Activated naive CD8-positive, alpha-beta T cell treated with anti-CD3 and anti-CD28 coated beads, Interleukin-2, amount 50 U/mL, for 24 hours (primary cell): ENCODE data around the gene RABEP2.
"Not testable (repeated sequence)": the region's sequence is repeated elsewhere in the genome, so short reads cannot be mapped to it uniquely, and the experiment has no call there.

Experiments used
- ATAC-seq: fragments of 150-1000 bp; cut with Tn5 transposase; one replicate; pipeline ENCODE4 v1.10.0; 2021
- DNase-seq: peaks from one replicate; pipeline ENCODE4 v3.0.0; 2021
- H3K27ac Mint-ChIP-seq: one replicate; pipeline ENCODE4 v1.8.0; 2021; ENCODE audit warnings: mild to moderate bottlenecking, mixed read lengths
- H3K27me3 Mint-ChIP-seq: one replicate; pipeline ENCODE4 v1.8.0; 2021; ENCODE audit warnings: mixed read lengths
- H3K36me3 Mint-ChIP-seq: one replicate; pipeline ENCODE4 v1.8.0; 2021; ENCODE audit warnings: low read depth, mixed read lengths
- H3K4me1 Mint-ChIP-seq: one replicate; pipeline ENCODE4 v1.8.0; 2021; ENCODE audit warnings: mixed read lengths
- H3K4me3 Mint-ChIP-seq: one replicate; pipeline ENCODE4 v1.8.0; 2021; ENCODE audit warnings: mild to moderate bottlenecking, moderate library complexity, mixed read lengths
- H3K9me3 Mint-ChIP-seq: one replicate; pipeline ENCODE4 v1.8.0; 2021; ENCODE audit warnings: mixed read lengths

RABEP2 gene

DNA sequence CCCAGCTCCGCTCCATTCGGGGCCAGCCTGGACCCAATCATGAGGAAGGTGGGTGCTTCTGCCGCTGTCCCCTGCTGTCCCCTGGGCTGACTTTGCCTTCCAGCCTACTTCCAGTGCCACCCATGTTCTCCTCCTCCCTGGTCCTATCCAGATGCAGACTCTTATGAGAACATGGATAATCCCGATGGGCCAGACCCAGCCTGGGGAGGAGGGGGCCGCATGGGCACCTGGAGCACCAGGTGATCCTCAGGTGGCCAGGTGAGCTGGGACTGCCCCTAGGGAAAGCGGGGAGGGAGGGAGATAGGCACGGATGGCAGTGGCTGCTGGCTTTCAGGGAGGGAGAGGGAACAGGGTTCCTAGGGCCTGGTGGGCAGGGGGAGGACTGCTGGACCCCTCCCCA lies 13.7 kb upstream of the RABEP2 start:
- Mint-ChIP-seq H3K9me3 (no peaks in the 10 kb centered on the region), H3K4me3 (no peak overlapping the region), H3K27me3 (no peaks in the 10 kb centered on the region), H3K27ac (no peak overlapping the region), H3K4me1 (peaks cover 19% of the 10 kb centered on the region), H3K36me3 (peaks cover 4% of the 10 kb centered on the region)
- ATAC-seq (no peak), DNase-seq (no peak)

DNA sequence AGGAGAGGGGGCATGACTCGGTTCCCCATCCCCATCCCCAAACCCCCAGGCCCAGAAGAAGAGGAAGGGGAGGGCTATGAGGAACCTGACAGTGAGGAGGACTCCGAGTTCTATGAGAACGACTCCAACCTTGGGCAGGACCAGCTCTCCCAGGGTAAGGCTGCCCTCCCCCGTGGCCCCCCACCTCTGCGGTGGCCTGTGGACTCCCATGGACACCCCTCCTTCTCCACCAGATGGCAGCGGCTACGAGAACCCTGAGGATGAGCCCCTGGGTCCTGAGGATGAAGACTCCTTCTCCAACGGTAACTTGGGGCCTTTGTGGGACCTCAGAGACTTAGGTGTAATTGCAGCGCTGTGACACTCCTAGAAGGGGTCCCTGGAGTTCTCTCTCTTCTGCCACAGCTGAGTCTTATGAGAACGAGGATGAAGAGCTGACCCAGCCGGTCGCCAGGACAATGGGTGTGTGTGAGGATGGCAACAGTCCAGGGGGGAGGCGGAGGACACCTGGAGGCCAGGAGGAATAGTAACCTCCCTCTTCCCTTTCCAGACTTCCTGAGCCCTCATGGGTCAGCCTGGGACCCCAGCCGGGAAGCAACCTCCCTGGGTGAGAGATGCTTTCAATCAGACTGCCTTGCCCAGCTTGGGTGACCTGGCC lies 12.3 kb upstream of the RABEP2 start:
- ATAC-seq (no peak), DNase-seq (no peak)
- Mint-ChIP-seq H3K27me3 (no peaks in the 10 kb centered on the region), H3K4me1 (peaks cover 19% of the 10 kb centered on the region), H3K4me3 (no peak overlapping the region), H3K27ac (no peak overlapping the region), H3K36me3 (peaks cover 4% of the 10 kb centered on the region), H3K9me3 (no peaks in the 10 kb centered on the region)

DNA sequence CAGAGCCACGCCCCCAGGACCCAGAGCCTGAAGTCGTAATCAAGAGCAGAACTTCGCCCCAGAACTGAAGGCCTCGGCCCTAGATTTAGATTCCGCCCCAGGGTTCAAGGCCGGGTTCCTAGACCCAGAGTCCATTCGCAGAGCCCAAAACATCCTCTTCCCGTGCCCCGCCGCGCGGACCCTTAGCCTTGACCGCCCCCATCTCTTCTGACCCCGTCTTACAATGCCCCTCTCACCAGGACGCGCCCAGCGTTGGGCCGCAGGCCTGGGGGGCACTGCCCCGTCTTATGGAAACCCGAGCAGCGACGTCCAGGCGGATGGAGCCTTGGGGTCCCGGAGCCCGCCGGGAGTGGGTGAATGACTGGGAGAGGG lies 11.7 kb upstream of the RABEP2 start:
- no peaks in the 10 kb centered on the region for H3K27me3 Mint-ChIP-seq
- peaks cover 19% of the 10 kb centered on the region for H3K4me1 Mint-ChIP-seq
- H3K9me3 Mint-ChIP-seq, result no peaks in the 10 kb centered on the region
- H3K4me3 Mint-ChIP-seq, result peak overlapping the region; percentile 74
- H3K36me3 Mint-ChIP-seq, result peaks cover 4% of the 10 kb centered on the region
- H3K27ac Mint-ChIP-seq, result no peak overlapping the region
- ATAC-seq (no peak), DNase-seq (no peak)

DNA sequence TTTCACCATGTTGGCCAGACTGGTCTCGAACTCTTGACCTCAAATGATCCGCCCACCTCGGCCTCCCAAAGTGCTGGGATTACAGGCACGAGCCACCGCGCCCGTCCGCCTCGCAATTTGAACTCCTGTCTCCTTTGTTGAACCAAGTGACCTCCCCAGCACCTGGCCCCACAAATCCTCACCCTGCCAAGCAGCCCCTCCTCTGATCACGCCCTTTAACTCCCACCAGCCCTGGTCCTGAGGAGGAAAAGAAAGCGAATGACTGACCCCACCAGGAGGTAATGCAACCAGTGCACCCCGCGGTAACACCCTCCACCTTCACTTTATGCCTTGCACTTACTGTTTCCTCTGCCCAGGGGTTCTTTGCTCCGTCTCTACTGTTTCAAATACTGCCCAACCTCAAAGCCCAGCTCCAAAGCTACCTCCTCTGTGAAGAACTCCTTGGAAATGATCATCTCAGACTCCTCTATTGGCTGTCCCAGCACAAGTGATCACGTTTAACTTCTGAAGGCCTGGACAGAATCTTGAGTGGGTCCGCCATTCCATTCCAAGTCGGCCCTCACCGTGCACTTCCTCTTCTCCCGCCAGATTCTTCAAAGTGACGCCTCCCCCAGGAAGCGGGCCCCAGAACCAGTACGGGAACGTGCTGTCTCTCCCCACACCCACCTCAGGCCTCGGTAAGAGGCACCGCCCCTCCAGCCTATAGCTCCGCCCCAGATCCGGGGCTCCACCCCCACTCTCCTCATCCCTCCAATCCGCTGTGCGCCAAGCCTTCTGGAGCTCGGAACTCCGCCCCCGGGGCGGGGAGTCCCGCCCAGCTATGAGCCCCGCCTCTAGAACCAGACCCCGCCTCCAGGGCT lies 11.1 kb upstream of the RABEP2 start:
- Mint-ChIP-seq H3K36me3 (peaks cover 4% of the 10 kb centered on the region), H3K9me3 (no peaks in the 10 kb centered on the region), H3K4me3 (peak overlapping the region; percentile 74), H3K4me1 (peaks cover 21% of the 10 kb centered on the region), H3K27me3 (no peaks in the 10 kb centered on the region), H3K27ac (peak overlapping the region; percentile 53)
- peak; percentile 94 for ATAC-seq
- DNase-seq, result peak; percentile 89

DNA sequence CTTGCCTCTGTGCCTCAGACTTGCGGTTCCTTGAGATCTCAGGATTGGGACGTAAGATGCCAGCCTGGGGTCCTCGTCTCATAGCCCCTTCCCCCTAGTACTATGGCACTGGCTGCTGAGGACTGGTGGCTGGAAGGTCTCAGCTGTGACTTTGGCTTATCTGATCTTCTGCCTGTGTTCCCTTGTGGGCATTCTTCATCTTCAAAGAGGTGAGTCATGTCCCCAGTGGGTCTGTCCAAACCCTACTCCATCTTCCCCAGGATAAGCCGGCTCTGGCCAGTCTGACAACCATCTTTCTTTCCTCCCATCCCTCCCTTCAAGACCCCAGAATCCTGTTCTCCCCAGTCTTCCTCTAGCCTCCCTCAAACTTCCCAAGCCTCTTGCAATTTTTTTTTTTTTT lies 10.3 kb upstream of the RABEP2 start:
- no peak overlapping the region for H3K27ac Mint-ChIP-seq
- H3K4me3 Mint-ChIP-seq, result peak overlapping the region; percentile 74
- H3K27me3 Mint-ChIP-seq, result no peaks in the 10 kb centered on the region
- ATAC-seq (no peak), DNase-seq (no peak)
- H3K36me3 Mint-ChIP-seq, result peaks cover 4% of the 10 kb centered on the region
- no peaks in the 10 kb centered on the region for H3K9me3 Mint-ChIP-seq
- H3K4me1 Mint-ChIP-seq, result peaks cover 29% of the 10 kb centered on the region

DNA sequence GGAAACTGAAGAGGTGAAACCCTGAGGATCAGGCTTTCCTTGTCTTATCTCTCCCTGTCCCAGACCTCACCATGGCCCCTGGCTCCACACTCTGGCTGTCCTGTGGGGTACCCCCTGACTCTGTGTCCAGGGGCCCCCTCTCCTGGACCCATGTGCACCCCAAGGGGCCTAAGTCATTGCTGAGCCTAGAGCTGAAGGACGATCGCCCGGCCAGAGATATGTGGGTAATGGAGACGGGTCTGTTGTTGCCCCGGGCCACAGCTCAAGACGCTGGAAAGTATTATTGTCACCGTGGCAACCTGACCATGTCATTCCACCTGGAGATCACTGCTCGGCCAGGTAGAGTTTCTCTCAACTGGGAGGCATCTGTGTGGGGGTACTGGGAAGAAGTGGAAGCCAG lies 8.1 kb upstream of the RABEP2 start:
- ATAC-seq (no peak), DNase-seq (no peak)
- Mint-ChIP-seq H3K36me3 (peaks cover 4% of the 10 kb centered on the region), H3K27ac (peak overlapping the region; percentile 1), H3K27me3 (no peaks in the 10 kb centered on the region), H3K4me1 (peaks cover 34% of the 10 kb centered on the region), H3K4me3 (peak overlapping the region; percentile 69), H3K9me3 (no peaks in the 10 kb centered on the region)

DNA sequence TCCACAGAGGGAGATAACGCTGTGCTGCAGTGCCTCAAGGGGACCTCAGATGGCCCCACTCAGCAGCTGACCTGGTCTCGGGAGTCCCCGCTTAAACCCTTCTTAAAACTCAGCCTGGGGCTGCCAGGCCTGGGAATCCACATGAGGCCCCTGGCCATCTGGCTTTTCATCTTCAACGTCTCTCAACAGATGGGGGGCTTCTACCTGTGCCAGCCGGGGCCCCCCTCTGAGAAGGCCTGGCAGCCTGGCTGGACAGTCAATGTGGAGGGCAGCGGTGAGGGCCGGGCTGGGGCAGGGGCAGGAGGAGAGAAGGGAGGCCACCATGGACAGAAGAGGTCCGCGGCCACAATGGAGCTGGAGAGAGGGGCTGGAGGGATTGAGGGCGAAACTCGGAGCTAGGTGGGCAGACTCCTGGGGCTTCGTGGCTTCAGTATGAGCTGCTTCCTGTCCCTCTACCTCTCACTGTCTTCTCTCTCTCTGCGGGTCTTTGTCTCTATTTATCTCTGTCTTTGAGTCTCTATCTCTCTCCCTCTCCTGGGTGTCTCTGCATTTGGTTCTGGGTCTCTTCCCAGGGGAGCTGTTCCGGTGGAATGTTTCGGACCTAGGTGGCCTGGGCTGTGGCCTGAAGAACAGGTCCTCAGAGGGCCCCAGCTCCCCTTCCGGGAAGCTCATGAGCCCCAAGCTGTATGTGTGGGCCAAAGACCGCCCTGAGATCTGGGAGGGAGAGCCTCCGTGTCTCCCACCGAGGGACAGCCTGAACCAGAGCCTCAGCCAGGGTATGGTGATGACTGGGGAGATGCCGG lies 7.5 kb upstream of the RABEP2 start:
- Mint-ChIP-seq H3K27me3 (no peaks in the 10 kb centered on the region), H3K9me3 (no peaks in the 10 kb centered on the region), H3K4me3 (peak overlapping the region; percentile 69), H3K27ac (peak overlapping the region; percentile 1), H3K36me3 (peaks cover 4% of the 10 kb centered on the region), H3K4me1 (peaks cover 37% of the 10 kb centered on the region)
- no peak for DNase-seq
- ATAC-seq, result no peak

DNA sequence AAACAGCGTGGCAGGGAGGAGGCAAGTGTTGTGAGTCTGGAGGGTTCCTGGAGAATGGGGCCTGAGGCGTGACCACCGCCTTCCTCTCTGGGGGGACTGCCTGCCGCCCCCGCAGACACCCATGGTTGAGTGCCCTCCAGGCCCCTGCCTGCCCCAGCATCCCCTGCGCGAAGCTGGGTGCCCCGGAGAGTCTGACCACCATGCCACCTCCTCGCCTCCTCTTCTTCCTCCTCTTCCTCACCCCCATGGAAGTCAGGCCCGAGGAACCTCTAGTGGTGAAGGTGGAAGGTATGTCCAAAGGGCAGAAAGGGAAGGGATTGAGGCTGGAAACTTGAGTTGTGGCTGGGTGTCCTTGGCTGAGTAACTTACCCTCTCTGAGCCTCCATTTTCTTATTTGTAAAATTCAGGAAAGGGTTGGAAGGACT lies 6.8 kb upstream of the RABEP2 start, which contains the start of gene CD19:
Gene CD19 (plus strand): TSS at position 171 of the 425 bp plus-strand sequence. CDS start 30 bp downstream, at position 201.
- Mint-ChIP-seq H3K27me3 (no peaks in the 10 kb centered on the region), H3K36me3 (peaks cover 4% of the 10 kb centered on the region), H3K4me3 (peak within 1 kb of the TSS; percentile 69), H3K4me1 (peaks cover 37% of the 10 kb centered on the region), H3K27ac (peak within 1 kb of the TSS; percentile 68), H3K9me3 (no peaks in the 10 kb centered on the region)
- no peak for ATAC-seq
- DNase-seq, result no peak

DNA sequence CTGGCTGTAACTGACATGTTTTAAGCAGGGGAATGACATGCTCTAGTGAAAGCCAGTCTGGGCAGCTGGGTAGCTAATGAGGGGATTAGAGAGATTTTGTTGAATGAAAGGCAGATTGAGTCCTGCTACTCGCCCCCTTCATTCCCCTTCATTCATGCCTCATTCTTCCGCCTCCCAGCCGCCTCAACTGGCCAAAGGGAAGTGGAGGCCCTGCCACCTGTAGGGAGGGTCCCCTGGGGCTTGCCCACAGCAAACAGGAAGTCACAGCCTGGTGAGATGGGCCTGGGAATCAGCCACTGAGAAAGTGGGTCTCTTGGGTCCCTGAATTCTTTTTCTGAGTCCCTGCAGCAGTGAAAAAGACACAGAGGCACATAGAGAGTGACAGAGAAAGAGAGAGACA lies 5.6 kb upstream of the RABEP2 start:
- H3K27me3 Mint-ChIP-seq, result no peaks in the 10 kb centered on the region
- DNase-seq, result peak; percentile 37
- peaks cover 3% of the 10 kb centered on the region for H3K36me3 Mint-ChIP-seq
- no peak overlapping the region for H3K4me3 Mint-ChIP-seq
- peaks cover 35% of the 10 kb centered on the region for H3K4me1 Mint-ChIP-seq
- peak overlapping the region; percentile 68 for H3K27ac Mint-ChIP-seq
- no peaks in the 10 kb centered on the region for H3K9me3 Mint-ChIP-seq
- peak; percentile 48 for ATAC-seq

DNA sequence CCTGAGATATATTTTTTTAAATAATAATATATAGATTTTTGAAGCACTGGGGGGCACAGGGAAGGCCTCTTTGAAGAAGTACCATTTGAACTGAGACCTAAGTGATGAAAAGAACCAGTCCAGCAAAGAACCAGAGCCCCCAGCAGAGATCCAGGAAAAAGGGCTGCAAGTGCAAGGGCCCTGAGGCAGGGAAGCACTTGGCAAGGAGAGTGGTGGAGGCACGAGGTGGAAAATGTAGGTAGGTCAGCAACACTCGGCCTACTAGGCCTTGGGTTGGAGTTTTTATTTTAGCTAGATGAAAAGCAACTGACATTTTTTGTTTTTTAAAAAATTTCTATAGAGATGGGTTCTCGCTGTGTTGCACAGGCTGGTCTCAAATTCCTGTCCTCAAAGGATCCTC lies 5.2 kb upstream of the RABEP2 start:
- ATAC-seq (no peak), DNase-seq (no peak)
- no peak overlapping the region for H3K4me3 Mint-ChIP-seq
- H3K9me3 Mint-ChIP-seq, result no peaks in the 10 kb centered on the region
- H3K27ac Mint-ChIP-seq, result peak overlapping the region; percentile 68
- H3K4me1 Mint-ChIP-seq, result peaks cover 31% of the 10 kb centered on the region
- no peaks in the 10 kb centered on the region for H3K36me3 Mint-ChIP-seq
- H3K27me3 Mint-ChIP-seq, result no peaks in the 10 kb centered on the region

DNA sequence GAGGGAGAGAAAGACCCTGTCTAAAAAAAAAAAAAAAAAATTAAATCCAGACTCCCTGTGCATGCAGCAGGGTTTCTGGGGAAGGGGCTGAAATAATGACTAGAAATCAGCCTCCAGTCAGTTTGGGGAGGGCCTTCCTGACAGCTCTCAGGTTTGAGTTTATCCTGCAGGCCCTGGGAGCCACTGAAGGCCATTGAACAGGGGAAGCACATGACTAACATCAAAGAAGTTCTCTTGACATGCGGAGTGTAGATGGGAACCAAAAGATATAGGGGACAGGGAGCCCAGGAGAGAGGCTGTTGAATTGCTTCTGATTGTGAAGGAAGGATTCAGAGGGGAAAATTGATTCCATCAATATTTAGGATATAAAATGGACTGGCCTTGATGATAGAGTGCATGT lies 2.8 kb upstream of the RABEP2 start:
- ATAC-seq (no peak), DNase-seq (no peak)
- Mint-ChIP-seq H3K36me3 (peaks cover 5% of the 10 kb centered on the region), H3K9me3 (no peaks in the 10 kb centered on the region), H3K27ac (no peak overlapping the region), H3K27me3 (no peaks in the 10 kb centered on the region), H3K4me3 (no peak overlapping the region), H3K4me1 (peaks cover 34% of the 10 kb centered on the region)

DNA sequence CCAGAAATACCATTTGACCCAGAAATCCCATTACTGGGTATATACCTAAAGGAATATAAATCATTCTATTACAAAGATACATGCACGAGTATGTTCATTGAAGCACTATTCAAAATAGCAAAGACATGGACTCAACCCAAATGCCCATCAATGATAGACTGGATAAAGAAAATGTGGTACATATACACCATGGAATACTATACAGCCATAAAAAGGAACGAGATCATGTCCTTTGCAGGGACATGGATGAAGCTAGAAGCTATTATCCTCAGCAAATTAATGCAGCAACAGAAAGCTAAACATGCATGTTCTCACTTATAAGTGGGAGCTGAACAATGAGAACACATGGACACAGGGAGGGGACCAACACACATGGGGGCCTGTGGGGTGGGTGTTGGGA lies 1.2 kb upstream of the RABEP2 start:
- not testable (repeated sequence) for H3K27me3 Mint-ChIP-seq, ATAC-seq, H3K36me3 Mint-ChIP-seq, DNase-seq, H3K9me3 Mint-ChIP-seq
- peak overlapping the region; percentile 98 for H3K27ac Mint-ChIP-seq
- peak overlapping the region; percentile 91 for H3K4me3 Mint-ChIP-seq
- peaks cover 34% of the 10 kb centered on the region for H3K4me1 Mint-ChIP-seq

DNA sequence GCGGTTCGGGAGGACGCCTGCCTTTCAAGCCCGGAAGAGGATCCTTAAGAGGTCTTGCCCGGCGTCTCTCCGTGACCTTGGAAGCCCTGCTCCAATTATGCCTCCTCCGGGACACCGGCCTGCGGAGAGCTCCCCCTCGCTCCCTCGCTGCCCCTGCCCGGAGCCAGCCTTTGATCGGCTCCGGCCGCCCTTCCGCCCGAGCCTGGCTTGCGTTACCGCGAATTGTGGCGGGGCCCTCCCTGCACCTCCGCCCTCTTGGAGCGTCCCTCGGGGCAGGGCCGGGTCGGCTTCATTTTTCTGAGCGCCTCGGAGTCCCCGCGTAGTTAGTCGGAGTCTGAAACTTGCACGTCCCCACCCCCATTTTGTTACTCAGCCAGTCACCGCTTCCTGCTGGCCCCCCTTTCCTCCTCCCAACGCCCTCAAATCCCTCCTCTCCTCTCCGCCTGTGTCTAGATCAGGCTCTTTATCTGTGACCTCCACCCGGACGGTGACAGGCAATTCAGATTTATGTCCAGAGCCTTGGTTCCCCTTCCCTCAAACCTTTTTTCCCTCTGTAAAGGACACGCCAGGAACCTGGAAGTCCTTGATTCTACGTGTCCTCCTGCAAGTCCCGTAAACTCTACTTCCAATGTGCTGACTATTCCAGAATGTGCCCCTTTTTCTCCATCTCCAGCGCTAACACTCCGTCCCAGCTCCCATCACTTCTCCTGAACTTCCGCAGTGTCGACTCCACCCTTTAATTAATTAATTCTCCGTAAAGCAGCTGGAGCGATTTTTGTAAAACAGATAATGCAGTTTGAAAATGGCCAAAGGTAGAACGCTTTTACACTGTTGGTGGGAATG lies 569 bp upstream of the RABEP2 start:
- Mint-ChIP-seq H3K4me3 (peak overlapping the region; percentile 91), H3K27me3 (no peaks in the 10 kb centered on the region), H3K4me1 (peaks cover 27% of the 10 kb centered on the region), H3K36me3 (peaks cover 9% of the 10 kb centered on the region), H3K27ac (peak overlapping the region; percentile 98), H3K9me3 (no peaks in the 10 kb centered on the region)
- DNase-seq (peak; percentile 86), ATAC-seq (peak; percentile 84)

DNA sequence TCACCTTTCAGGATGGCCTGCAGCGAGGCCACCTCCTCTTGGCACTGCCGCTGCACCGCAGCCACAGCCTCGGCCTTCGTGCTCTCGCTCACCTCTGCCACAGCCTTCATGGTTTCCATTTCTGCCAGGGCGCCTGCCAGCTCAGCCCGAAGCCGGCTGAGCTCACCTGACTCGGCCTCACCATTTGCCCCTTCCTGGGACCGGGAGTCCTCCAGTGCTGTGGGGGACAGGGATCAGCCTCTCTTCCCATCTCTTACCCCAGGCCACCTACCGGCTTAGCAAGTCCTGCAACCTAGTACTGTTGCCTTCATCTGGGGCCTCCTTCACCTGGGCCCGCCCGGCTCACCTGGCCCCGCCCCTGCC lies 658 bp downstream of the RABEP2 start:
- no peak for ATAC-seq

More for the DNA sequence above, 658 bp downstream of the RABEP2 start:
- Mint-ChIP-seq H3K9me3 (no peaks in the 10 kb centered on the region), H3K4me3 (peak overlapping the region; percentile 91), H3K27ac (peak overlapping the region; percentile 98), H3K36me3 (peaks cover 15% of the 10 kb centered on the region), H3K27me3 (no peaks in the 10 kb centered on the region), H3K4me1 (peaks cover 21% of the 10 kb centered on the region)
- DNase-seq, result no peak
